Parathyroid adenoma (tissue), 2 donors: ENCODE results near the gene KRTCAP3.
A peak's percentile ranks its signal among the peaks of the same experiment; 100 is the strongest.

Experiments
- H2AFZ ChIP-seq: fragments of 300-600 bp; sonication (generic); one replicate; pipeline ENCODE4 v1.7.0; 2017; ENCODE audit warnings: antibody characterized with exemption, mild to moderate bottlenecking
- H3K27ac ChIP-seq: fragments of 300-600 bp; sonication (generic); one replicate; pipeline ENCODE4 v1.7.0; 2017
- H3K27me3 ChIP-seq: fragments of 300-600 bp; sonication (generic); one replicate; pipeline ENCODE4 v1.7.0; 2017; ENCODE audit warnings: low read length; ENCODE audit not compliant: control insufficient read depth, insufficient read depth
- H3K36me3 ChIP-seq: fragments of 300-600 bp; sonication (generic); one replicate; pipeline ENCODE4 v1.7.0; 2017; ENCODE audit warnings: low read length; ENCODE audit not compliant: control insufficient read depth, insufficient read depth
- H3K4me1 ChIP-seq: fragments of 300-600 bp; sonication (generic); one replicate; pipeline ENCODE4 v1.7.0; 2017; ENCODE audit warnings: control low read depth
- H3K4me2 ChIP-seq: fragments of 300-600 bp; sonication (generic); one replicate; pipeline ENCODE4 v1.7.0; 2017; ENCODE audit warnings: low read length
- H3K4me3 ChIP-seq: fragments of 300-600 bp; sonication (generic); one replicate; pipeline ENCODE4 v1.7.0; 2017; ENCODE audit warnings: low read depth, low read length
- H3K79me2 ChIP-seq: fragments of 300-600 bp; sonication (generic); one replicate; pipeline ENCODE4 v1.7.0; 2017; ENCODE audit warnings: control low read depth
- H3K9ac ChIP-seq: fragments of 300-600 bp; sonication (generic); one replicate; pipeline ENCODE4 v1.7.0; 2017; ENCODE audit warnings: mild to moderate bottlenecking
- H3K9me3 ChIP-seq: fragments of 300-600 bp; sonication (generic); one replicate; pipeline ENCODE4 v1.7.0; 2017; ENCODE audit warnings: low read length; ENCODE audit not compliant: control insufficient read depth
- TF ChIP-seq, protein P1 (sequence below): fragments of 300-600 bp; sonication (generic); IDR thresholded peaks from one replicate; pipeline ENCODE4 v1.7.0; 2017; ENCODE audit warnings: antibody characterized with exemption, mild to moderate bottlenecking
- donor health status: primary hyperparathyroidism.

Gene KRTCAP3

GRCh38 chr2:27492557-27492956 is 50.4 kb downstream of the KRTCAP3 start:
- TF ChIP-seq, protein P1, sequence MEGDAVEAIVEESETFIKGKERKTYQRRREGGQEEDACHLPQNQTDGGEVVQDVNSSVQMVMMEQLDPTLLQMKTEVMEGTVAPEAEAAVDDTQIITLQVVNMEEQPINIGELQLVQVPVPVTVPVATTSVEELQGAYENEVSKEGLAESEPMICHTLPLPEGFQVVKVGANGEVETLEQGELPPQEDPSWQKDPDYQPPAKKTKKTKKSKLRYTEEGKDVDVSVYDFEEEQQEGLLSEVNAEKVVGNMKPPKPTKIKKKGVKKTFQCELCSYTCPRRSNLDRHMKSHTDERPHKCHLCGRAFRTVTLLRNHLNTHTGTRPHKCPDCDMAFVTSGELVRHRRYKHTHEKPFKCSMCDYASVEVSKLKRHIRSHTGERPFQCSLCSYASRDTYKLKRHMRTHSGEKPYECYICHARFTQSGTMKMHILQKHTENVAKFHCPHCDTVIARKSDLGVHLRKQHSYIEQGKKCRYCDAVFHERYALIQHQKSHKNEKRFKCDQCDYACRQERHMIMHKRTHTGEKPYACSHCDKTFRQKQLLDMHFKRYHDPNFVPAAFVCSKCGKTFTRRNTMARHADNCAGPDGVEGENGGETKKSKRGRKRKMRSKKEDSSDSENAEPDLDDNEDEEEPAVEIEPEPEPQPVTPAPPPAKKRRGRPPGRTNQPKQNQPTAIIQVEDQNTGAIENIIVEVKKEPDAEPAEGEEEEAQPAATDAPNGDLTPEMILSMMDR, result no peak
- no peak overlapping the region for H2AFZ ChIP-seq
- H3K27me3 ChIP-seq, result no peaks in the 10 kb centered on the region
- no peak overlapping the region for H3K4me2 ChIP-seq
- H3K4me1 ChIP-seq, result peaks cover 5% of the 10 kb centered on the region
- no peaks in the 10 kb centered on the region for H3K9me3 ChIP-seq
- no peak overlapping the region for H3K27ac ChIP-seq
- no peak overlapping the region for H3K9ac ChIP-seq
- no peak overlapping the region for H3K4me3 ChIP-seq
- H3K79me2 ChIP-seq, result no peaks in the 10 kb centered on the region
- H3K36me3 ChIP-seq, result no peaks in the 10 kb centered on the region

DNA sequence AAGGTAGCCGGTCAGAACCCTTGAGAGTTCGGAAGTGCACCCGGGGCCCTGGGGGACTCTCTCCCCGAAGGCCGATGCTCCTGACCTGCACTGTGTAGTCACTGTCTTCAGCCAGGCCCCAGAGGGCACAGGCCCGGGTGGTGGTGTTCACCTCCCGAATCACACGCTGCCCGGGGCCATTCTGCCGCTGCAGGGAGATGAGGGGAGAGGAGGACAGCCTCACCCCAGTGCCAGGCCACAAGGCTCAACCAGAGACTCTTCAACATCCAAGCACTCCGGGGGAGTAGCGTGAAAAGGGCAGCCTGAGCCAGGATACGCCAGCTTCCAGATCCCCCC is 51.7 kb downstream of the KRTCAP3 start:
- H3K79me2 ChIP-seq, result no peaks in the 10 kb centered on the region
- no peak overlapping the region for H3K9ac ChIP-seq
- TF ChIP-seq, protein P1, result no peak
- H3K36me3 ChIP-seq, result no peaks in the 10 kb centered on the region
- peak overlapping the region; percentile 89 for H3K4me2 ChIP-seq
- H3K9me3 ChIP-seq, result no peaks in the 10 kb centered on the region
- peak overlapping the region; percentile 64 for H3K4me3 ChIP-seq
- H3K27me3 ChIP-seq, result no peaks in the 10 kb centered on the region
- peak overlapping the region; percentile 77 for H2AFZ ChIP-seq
- peaks cover 5% of the 10 kb centered on the region for H3K4me1 ChIP-seq
- H3K27ac ChIP-seq, result no peak overlapping the region
